SK-N-SH (cell line): Measurements from ENCODE around the gene GALNTL6.

Experiments used
- CTCF ChIP-seq: fragments of 200-600 bp; sonication (generic); IDR thresholded peaks from 2 replicates; pipeline ENCODE4 v1.6.1; 2017; ENCODE audit warnings: antibody characterized with exemption, mild to moderate bottlenecking, moderate library complexity
- GATA2 ChIP-seq: sonication (generic); formaldehyde crosslinking; IDR thresholded peaks from 2 replicates; pipeline ENCODE4 v1.5.0; 2020; ENCODE audit warnings: mild to moderate bottlenecking, missing genetic modification reagents
- RFX5 ChIP-seq: IDR thresholded peaks from 2 replicates; pipeline ENCODE4 v1.6.1; 2012; ENCODE audit warnings: mild to moderate bottlenecking, improper control_type of control experiment, low read length
- RXRA ChIP-seq: IDR thresholded peaks from 2 replicates; pipeline ENCODE4 v1.4.0; 2012; ENCODE audit warnings: low read depth, mild to moderate bottlenecking, borderline replicate concordance
- TAF1 ChIP-seq: IDR thresholded peaks from 2 replicates; pipeline ENCODE4 v1.6.1; 2012; ENCODE audit warnings: low read depth, mild to moderate bottlenecking, low read length, moderate library complexity, borderline replicate concordance
- TEAD4 ChIP-seq: IDR thresholded peaks from 2 replicates; pipeline ENCODE4 v1.4.0; 2012; ENCODE audit warnings: mild to moderate bottlenecking, borderline replicate concordance; ENCODE audit not compliant: insufficient read depth
- USF1 ChIP-seq: IDR thresholded peaks from 2 replicates; pipeline ENCODE4 v1.4.0; 2012; ENCODE audit warnings: low read depth, borderline replicate concordance

- TF ChIP-seq GATA2 (CRISPR knock-in tag) (no peak), CTCF (no peak), TAF1 (no peak), RXRA (no peak), TEAD4 (no peak), RFX5 (no peak), USF1 (no peak)
Measured at GRCh38 chr4:172778583-172778982, 965.4 kb downstream of the GALNTL6 start.
